OCI-LY1 (cell line): Measurements from ENCODE around the gene THAP6.

Source experiments
- CTCF ChIP-seq: fragments of 200-600 bp; sonication (generic), shearing (Covaris generic); IDR thresholded peaks from 2 replicates; pipeline ENCODE4 v1.5.1; 2017; ENCODE audit warnings: mild to moderate bottlenecking, antibody characterized with exemption, low read length, moderate library complexity, mixed read lengths
- EZH2 ChIP-seq: fragments of 200-600 bp; sonication (generic), shearing (Covaris generic); IDR thresholded peaks from 2 replicates; pipeline ENCODE4 v1.8.0; 2017; ENCODE audit warnings: borderline replicate concordance, mixed run types, mild to moderate bottlenecking, antibody characterized with exemption, low read length, moderate library complexity, mixed read lengths

DNA sequence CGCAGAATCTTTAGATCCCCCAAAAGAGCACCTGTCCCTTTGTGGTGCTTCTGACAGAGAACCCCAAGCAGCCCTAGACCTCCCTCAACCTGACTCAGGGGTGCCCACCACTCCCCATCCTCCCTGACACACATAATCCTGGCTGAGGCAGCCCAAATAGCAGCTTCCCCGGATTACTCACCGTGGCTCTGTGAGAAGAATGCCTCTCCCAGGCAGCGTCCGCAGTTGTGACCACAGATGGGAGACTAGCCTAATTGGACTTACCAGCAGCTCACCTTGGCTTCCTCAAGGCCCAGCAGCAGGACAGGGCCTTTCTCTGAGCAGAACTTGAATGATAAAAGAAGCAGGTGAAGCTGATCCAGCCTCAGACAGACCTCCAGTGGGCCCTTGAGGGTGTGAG lies 31.3 kb downstream of the THAP6 start:
- TF ChIP-seq EZH2 (no peak), CTCF (no peak)
